ENCODE measurements around the gene TXNDC9.
A peak's percentile ranks its signal among the peaks of the same experiment; 100 is the strongest.

DNA sequence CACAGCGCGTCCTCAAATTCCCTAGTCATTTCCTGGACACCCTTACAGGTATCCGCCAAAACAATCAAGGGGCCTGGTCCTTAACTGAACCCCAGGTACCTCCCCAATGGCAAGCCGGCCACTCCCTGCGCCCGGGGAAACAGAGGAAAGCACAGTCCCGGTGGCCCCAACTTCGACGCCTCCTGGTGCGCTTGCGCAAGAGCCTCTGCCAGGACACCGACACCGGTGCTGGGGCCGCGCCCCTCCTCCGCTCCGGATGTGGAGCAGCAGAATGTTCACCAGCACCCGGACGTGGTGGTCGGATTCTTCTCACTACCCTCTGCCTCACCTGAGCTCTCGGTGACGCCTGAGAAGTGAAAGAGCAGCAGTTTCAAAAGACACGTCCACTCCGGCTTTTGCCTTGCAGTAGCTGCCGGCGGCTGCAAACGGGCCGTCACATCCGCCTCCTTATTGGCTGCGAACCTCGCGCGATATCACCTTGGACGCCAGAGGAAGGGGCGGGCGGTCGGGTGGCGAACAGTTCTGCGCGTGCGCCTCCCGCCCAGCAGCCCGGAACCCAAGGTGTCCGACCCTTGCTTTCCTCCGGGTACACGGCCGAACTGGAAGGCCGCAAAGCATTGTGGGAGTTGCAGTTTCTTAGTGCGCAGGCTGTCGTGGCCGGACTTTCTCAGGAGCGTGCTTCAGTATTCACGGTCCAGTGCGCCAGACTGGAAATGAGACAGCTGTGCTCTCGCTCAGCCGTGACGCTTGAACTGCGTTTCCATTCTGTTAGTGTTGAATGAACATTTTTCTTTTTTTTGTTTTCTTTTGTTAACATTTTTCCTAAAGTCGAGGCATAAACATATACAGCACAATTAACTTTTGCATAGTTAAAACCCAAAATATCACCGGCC lies at the start of gene TXNDC9:
- TF ChIP-seq, protein P1, sequence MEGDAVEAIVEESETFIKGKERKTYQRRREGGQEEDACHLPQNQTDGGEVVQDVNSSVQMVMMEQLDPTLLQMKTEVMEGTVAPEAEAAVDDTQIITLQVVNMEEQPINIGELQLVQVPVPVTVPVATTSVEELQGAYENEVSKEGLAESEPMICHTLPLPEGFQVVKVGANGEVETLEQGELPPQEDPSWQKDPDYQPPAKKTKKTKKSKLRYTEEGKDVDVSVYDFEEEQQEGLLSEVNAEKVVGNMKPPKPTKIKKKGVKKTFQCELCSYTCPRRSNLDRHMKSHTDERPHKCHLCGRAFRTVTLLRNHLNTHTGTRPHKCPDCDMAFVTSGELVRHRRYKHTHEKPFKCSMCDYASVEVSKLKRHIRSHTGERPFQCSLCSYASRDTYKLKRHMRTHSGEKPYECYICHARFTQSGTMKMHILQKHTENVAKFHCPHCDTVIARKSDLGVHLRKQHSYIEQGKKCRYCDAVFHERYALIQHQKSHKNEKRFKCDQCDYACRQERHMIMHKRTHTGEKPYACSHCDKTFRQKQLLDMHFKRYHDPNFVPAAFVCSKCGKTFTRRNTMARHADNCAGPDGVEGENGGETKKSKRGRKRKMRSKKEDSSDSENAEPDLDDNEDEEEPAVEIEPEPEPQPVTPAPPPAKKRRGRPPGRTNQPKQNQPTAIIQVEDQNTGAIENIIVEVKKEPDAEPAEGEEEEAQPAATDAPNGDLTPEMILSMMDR (IDR thresholded peaks at IDR 0.05), result peak in 1 of 3 experiments; percentile 29
- peak; percentile 94 to 98 for TF ChIP-seq POLR2AphosphoS5 (IDR thresholded peaks at IDR 0.05)
